Measurements from ENCODE around the gene IL17REL.

Gene IL17REL

DNA sequence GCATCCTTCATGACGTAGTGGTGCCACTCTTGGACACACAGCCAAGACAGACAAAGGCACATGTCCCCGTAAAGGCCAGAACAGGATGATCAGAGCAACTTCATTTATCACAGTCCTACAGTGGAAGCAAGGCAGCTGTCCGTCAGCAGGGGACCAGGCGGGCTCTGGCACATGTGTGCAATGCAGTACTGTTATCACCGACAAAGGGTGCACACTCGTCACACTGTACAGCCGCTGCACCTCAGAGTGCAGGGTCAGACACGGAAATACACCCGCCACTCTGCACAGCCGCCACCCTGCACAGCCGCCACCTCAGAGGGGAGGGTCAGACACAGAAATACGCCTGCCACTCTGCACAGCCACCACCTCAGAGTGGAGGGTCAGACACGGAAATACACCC lies 13.4 kb upstream of the IL17REL start:
- no peak for TF ChIP-seq SIN3A (IDR thresholded peaks at IDR 0.05; ENCODE audit: borderline replicate concordance, insufficient read depth, low read length)
- no peak for TF ChIP-seq POLR2AphosphoS5 (IDR thresholded peaks at IDR 0.05; ENCODE audit: low read depth, low read length)
- TF ChIP-seq TAF1 (IDR thresholded peaks at IDR 0.05; ENCODE audit: borderline replicate concordance, insufficient read depth, low read length): no peak
- no peak for TF ChIP-seq REST (IDR thresholded peaks at IDR 0.05; ENCODE audit: insufficient read depth in 1 of 2, low read depth in 2 of 2, low read length in 2 of 2)
- TF ChIP-seq FOXP2 (optimal IDR thresholded peaks at IDR 0.05; ENCODE audit: borderline replicate concordance, extremely low read depth, extremely low read length, insufficient read depth): no peak

DNA sequence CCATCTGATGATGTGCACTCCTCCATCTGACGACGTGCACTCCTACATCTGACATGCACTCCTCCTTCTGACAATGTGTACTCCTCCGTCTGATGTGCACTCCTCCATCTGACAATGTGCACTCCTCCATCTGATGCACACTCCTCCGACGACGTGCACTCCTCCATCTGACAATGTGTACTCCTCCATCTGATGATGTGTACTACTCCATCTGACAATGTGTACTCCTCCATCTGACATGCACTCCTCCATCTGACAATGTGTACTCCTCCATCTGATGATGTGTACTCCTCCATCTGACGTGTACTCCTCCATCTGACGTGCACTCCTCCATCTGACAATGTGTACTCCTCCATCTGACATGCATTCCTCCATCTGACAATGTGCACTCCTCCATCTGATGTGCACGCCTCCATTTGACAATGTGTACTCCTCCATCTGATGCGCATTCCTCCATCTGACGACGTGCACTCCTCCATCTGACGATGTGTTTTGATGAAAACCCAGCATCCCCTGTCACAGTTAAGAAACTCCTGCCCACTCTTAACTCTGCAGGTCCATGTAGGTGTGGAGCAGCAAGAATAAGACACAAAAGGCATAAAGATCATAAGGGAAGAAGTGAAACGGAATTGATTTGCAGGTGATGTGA lies 9.7 kb upstream of the IL17REL start:
- TF ChIP-seq REST (IDR thresholded peaks at IDR 0.05; ENCODE audit: insufficient read depth in 1 of 2, low read depth in 2 of 2, low read length in 2 of 2) (no peak), POLR2AphosphoS5 (IDR thresholded peaks at IDR 0.05; ENCODE audit: low read depth, low read length) (no peak), SIN3A (IDR thresholded peaks at IDR 0.05; ENCODE audit: borderline replicate concordance, insufficient read depth, low read length) (no peak), FOXP2 (optimal IDR thresholded peaks at IDR 0.05; ENCODE audit: borderline replicate concordance, extremely low read depth, extremely low read length, insufficient read depth) (no peak), TAF1 (IDR thresholded peaks at IDR 0.05; ENCODE audit: borderline replicate concordance, insufficient read depth, low read length) (no peak)

GRCh38 chr22:50020606-50021005 lies 8.0 kb upstream of the IL17REL start:
- TF ChIP-seq REST (IDR thresholded peaks at IDR 0.05; ENCODE audit: insufficient read depth in 1 of 2, low read depth in 2 of 2, low read length in 2 of 2) (no peak), SIN3A (IDR thresholded peaks at IDR 0.05; ENCODE audit: borderline replicate concordance, insufficient read depth, low read length) (no peak), TAF1 (IDR thresholded peaks at IDR 0.05; ENCODE audit: borderline replicate concordance, insufficient read depth, low read length) (no peak), POLR2AphosphoS5 (IDR thresholded peaks at IDR 0.05; ENCODE audit: low read depth, low read length) (no peak), FOXP2 (optimal IDR thresholded peaks at IDR 0.05; ENCODE audit: borderline replicate concordance, extremely low read depth, extremely low read length, insufficient read depth) (no peak)

GRCh38 chr22:50019316-50019715 lies 6.8 kb upstream of the IL17REL start:
- no peak for TF ChIP-seq SIN3A (IDR thresholded peaks at IDR 0.05; ENCODE audit: borderline replicate concordance, insufficient read depth, low read length)
- no peak for TF ChIP-seq TAF1 (IDR thresholded peaks at IDR 0.05; ENCODE audit: borderline replicate concordance, insufficient read depth, low read length)
- TF ChIP-seq REST (IDR thresholded peaks at IDR 0.05; ENCODE audit: insufficient read depth in 1 of 2, low read depth in 2 of 2, low read length in 2 of 2): no peak
- TF ChIP-seq FOXP2 (optimal IDR thresholded peaks at IDR 0.05; ENCODE audit: borderline replicate concordance, extremely low read depth, extremely low read length, insufficient read depth): no peak
- no peak for TF ChIP-seq POLR2AphosphoS5 (IDR thresholded peaks at IDR 0.05; ENCODE audit: low read depth, low read length)

Measured in PFSK-1 (cell line).